ENCODE data around the gene OTP.
"Not testable (repeated sequence)": the region's sequence is repeated elsewhere in the genome, so short reads cannot be mapped to it uniquely, and the experiment has no call there.

OTP gene

GRCh38 chr5:77638763-77639671, 504 bp upstream of the OTP start:
- no peak for DNase-seq

- DNase-seq: no peak
Measured at GRCh38 chr5:77637170-77637997, 1.1 kb downstream of the OTP start.

GRCh38 chr5:77636641-77637169, 1.8 kb downstream of the OTP start:
- DNase-seq: no peak

- no peak for DNase-seq
Measured at GRCh38 chr5:77635917-77636640, 2.4 kb downstream of the OTP start.

- no peak for DNase-seq
Measured at GRCh38 chr5:77635067-77635916, 3.2 kb downstream of the OTP start.

- no peak for DNase-seq
Measured at GRCh38 chr5:77633709-77634108, 4.8 kb downstream of the OTP start.

GRCh38 chr5:77633207-77633675, 5.3 kb downstream of the OTP start:
- no peak for DNase-seq

- DNase-seq: no peak
Measured at GRCh38 chr5:77632526-77633206, 5.8 kb downstream of the OTP start.

GRCh38 chr5:77630114-77630680, 8.3 kb downstream of the OTP start:
- no peak for DNase-seq

GRCh38 chr5:77629509-77630113, 8.9 kb downstream of the OTP start:
- DNase-seq: no peak

- no peak for DNase-seq
Measured at GRCh38 chr5:77628840-77629508, 9.5 kb downstream of the OTP start.

- no peak for DNase-seq
Measured at GRCh38 chr5:77627869-77628674, 10.4 kb downstream of the OTP start.

GRCh38 chr5:77623203-77623740, 15.2 kb downstream of the OTP start:
- DNase-seq: no peak

GRCh38 chr5:77621440-77621839, 17.1 kb downstream of the OTP start:
- DNase-seq: no peak

- no peak for DNase-seq
Measured at GRCh38 chr5:77620405-77620804, 18.1 kb downstream of the OTP start.

GRCh38 chr5:77616920-77617319, 21.6 kb downstream of the OTP start:
- no peak for DNase-seq

- not testable (repeated sequence) for DNase-seq
Measured at GRCh38 chr5:77608927-77609326, 29.6 kb downstream of the OTP start.

- DNase-seq: no peak
Measured at GRCh38 chr5:77607324-77607723, 31.2 kb downstream of the OTP start.

GRCh38 chr5:77606279-77606678, 32.2 kb downstream of the OTP start:
- DNase-seq: no peak

Measured in effector CD8-positive, alpha-beta T cell (primary cell).